GM18505 (cell line): ENCODE data around the gene SPEN.
"Not testable (repeated sequence)": the region's sequence is repeated elsewhere in the genome, so short reads cannot be mapped to it uniquely, and the experiment has no call there.

Experiments used
- ATAC-seq: cut with Tn5 transposase; IDR thresholded peaks from one replicate; pipeline ENCODE4 v1.9.1; 2021; ENCODE audit not compliant: unreplicated experiment
- POLR2A ChIP-seq: IDR thresholded peaks from 4 replicates; pipeline ENCODE4 v1.6.1; 2011; ENCODE audit warnings: borderline replicate concordance; ENCODE audit not compliant: insufficient read depth, insufficient read length; ENCODE audit errors: extremely low read depth

The SPEN gene

GRCh38 chr1:15975805-15976680 lies 128.5 kb downstream of the SPEN start, which contains the start of gene ZBTB17:
Gene ZBTB17, minus strand, starts transcription at chr1:15976101. Its CDS starts 27,606 bp downstream, at chr1:15948495.
- peak; percentile 68 for ATAC-seq
- peak; percentile 76 for TF ChIP-seq POLR2A

DNA sequence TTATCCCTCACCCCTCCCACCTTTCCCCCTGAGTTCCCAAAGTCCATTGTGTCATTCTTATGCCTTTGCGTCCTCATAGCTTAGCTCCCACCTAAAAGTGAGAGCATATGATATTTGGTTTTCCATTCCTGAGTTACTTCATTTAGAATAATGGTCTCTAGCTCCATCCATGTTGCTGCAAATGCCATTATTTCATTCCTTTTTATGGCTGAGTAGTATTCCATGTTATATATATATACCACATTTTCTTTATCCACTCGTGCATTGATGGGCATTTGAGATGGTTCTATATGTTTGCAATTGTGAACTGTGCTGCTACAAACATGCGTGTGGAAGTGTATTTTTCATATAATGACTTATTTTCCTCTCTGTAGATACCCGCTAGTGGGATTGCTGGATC lies 130.4 kb downstream of the SPEN start:
- ATAC-seq = not testable (repeated sequence)

DNA sequence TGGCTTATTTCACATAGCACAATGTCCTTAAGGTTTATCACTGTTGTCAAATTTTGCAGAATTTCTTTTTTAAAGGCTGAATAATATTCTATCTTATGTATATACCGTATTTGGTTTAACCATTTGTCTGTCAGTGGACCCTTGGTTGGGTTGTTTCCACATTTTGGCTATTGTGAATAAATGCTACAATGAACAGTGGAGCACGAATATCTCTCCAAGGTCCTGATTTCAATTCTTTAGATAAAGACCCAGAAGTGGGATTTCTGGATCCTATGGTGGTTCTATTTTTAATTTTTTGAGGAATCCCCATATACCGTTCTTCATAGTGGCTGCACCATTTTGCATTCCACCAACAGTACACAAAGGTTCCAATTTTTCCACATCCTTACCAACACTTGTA lies 134.2 kb downstream of the SPEN start:
- no peak for ATAC-seq
- no peak for TF ChIP-seq POLR2A

GRCh38 chr1:15983275-15983674 lies 135.8 kb downstream of the SPEN start:
- TF ChIP-seq POLR2A = no peak
- ATAC-seq = no peak

GRCh38 chr1:15985611-15986297 lies 138.2 kb downstream of the SPEN start:
- TF ChIP-seq POLR2A = no peak
- no peak for ATAC-seq

DNA sequence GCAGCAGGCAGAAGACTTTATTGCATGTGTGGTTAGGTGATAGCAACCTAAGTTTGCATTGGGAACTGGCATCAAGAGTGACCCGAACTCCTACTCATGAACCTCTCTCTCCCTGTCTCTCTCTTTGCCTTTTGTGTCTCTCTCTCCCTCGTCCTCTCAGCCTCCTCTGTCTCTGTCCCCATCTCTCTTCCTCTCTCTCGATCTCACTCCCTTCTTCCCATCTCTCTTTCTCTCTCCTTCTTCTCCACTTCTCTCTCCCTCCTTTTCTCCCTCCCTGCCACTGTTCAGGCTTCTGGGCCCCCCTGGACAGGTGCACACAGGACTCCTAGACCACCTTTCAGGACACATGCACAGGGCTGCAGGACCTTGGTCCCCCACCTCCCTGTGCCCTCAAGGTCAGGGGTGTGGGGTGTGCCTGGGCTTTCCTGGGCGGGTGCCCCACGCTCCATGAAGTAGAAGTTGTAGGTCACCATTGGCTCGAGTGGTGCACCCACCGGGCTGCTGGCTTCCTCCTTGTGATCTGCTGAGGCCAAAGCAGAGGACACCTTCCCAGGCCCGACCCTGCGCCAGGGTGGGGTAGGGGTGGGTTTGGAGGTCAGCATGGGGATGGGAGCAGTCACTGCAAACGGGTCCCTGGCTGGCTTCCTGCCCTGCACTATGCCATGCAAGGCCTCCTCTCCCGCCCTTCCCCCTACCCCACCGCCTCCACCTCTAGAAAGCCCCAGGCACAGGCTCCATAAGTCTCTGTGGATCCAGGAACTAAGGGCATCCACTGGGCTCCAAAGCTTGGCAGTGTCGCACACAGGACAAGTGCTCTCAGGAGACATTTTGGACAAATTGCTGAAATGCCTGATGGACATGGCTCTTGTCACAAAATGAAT lies 141.6 kb downstream of the SPEN start:
- TF ChIP-seq POLR2A = no peak
- ATAC-seq = no peak

DNA sequence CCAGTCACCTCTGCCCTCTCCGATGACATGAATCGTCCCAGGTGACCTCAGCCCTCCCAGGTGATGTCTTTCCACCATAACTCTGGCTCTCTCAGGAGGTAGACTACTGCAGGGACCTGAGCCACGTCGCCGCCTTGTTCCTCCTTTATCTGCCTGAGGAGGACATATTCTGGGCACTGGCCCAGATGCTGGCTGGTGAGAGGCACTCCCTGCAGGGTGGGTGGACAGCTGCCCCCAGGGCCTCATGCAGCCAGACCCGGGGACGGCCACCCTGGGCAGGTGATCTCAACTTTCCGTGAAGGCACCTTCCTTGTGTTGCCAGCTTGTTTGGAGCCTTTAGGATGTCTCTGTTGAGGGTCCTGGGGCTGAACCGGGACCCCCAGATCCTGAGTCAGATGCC lies 142.3 kb downstream of the SPEN start:
- no peak for TF ChIP-seq POLR2A
- ATAC-seq = no peak
